NCI-H1436 (cell line): Measurements from ENCODE around the gene SORCS1.

Experiments
- DNase-seq: peaks from one replicate; lab custom pipeline; 2025; lab: John Stamatoyannopoulos, UW

The SORCS1 gene

GRCh38 chr10:106661133-106661766, 503.3 kb downstream of the SORCS1 start:
- DNase-seq: no peak

DNA sequence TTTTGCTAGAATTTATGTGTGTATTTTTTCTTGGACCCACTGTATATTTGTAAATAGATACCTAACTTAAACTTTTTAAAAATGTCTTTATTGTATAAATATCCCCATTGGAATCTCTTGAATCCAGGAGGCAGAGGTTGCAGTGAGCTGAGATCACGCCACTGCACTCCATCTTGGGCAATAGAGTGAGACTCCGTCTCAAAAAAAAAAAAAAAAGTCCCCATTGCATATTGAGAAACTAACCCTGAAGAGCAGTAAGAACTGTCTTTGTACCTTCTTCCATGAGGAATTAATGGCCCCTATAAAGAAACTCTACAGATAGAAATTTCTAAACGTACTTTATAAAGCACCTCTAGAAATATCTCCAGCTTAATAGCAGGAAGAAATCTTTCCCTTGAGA, 504.0 kb downstream of the SORCS1 start:
- DNase-seq: no peak

DNA sequence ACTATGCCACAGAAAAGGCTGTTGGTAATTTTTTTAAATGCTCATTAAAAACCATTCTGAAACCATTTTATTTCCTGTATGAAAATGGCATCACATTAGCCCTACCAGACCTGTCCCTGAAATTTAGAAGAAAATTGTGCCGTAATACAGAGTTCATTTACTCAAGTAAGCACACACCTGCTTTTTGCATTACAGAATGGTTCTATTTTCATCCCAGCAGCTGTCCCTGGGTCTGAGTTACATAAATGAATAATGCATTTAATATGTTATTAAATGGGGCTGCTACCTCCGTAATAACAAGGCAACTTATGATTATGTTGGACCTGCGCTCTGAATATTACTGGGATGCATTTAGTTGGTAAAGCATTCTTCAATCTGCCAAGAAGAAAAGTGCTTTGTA, 508.9 kb downstream of the SORCS1 start:
- peak; percentile 70 for DNase-seq

GRCh38 chr10:106655165-106655564, 509.3 kb downstream of the SORCS1 start:
- DNase-seq: no peak

- peak; percentile 63 for DNase-seq
Observed at GRCh38 chr10:106652279-106652678, 512.2 kb downstream of the SORCS1 start.

GRCh38 chr10:106648534-106649481, 515.7 kb downstream of the SORCS1 start:
- DNase-seq: no peak

DNA sequence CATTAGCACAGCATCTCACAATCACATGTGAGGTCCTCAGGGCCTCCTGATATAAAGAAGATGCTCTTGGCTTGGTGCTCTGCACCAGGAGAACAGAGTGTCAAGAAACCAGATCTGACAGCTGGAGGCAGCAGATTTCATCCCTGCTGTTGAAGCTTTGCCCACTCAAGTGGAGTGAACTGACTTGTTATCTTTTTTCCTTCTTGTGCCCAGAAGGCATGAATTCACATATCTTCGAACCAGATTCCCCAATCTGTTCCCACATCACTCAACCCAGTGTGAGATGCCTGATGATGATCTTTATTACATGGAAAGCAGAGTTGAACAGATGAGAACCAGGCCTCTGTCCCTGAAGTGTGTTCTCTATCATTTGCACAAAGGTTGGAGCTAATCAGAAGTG, 521.0 kb downstream of the SORCS1 start:
- no peak for DNase-seq

- DNase-seq: no peak
Observed at GRCh38 chr10:106637873-106638272, 526.6 kb downstream of the SORCS1 start.

DNA sequence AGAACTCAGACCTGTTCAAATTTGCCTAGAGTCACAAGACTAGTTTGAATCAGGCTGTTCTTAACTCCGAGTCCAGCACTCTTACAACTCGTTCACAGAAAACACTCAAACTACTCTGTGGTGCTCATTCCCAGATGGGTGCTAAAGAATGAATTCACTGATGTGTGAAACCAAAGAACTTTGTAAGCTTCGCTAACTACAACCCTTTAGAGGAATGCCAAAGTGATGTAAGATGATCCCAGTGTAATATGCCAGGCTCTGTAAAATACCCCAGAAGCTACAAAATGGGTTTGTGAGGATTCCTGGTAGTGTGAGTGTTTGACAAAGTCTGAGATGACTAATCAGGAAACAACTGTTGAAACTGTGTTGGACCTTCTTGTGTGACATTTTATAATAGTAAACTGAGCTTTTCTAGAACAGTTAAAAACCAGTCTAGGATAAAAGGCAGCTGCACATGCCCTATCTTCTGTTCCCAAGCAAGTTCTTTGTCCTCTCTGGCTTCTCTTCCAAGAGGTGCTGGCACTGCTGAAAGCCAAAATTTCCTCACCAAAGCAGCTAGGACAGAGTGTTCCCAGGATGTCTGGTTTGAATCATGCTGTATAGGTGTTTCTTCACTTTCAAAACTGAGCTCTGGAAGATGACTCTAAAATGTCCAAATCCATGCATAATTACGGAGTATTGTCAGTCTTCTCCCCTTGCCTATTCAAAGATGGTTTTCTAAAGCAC, 527.6 kb downstream of the SORCS1 start:
- DNase-seq: no peak

DNA sequence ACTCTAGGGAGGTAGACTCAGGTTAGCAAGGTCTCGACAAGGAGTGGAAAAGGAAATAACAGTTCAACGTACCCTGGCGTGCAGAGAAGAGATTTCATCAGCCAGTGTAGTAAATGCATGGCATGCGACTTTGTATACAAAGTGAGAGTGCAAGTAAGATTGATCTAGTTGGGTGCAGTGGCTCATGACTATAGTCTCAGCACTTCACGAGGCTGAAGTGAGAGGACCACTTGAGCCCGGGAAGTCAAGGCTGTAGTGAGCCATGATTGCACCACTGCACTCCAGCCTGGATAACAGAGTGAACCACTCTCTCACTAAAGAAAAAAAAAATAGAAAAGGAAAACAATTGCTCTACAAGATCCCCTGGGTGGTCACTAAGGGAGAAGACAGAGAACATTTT, 528.6 kb downstream of the SORCS1 start:
- no peak for DNase-seq

- DNase-seq: no peak
Observed at GRCh38 chr10:106631016-106631702, 533.3 kb downstream of the SORCS1 start.

DNA sequence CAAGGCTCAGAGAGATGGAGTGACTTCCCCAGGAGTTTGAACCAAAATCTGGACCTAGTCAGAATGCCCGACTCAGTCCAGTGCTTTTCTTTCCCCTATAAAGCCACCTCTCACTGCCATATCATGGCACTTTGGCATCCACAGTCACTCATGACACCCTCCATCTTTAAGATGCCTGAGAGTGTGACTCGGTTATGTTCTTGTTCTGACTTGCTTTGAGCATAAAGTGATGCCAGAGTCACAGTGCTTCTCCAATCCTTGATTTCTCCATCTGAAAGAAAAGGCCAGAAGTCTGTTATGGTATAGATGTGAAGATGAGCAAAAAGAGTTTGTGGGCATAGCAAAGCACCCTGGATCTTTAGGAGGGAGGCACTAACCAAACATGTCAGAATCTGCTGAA, 538.1 kb downstream of the SORCS1 start:
- DNase-seq: no peak

DNA sequence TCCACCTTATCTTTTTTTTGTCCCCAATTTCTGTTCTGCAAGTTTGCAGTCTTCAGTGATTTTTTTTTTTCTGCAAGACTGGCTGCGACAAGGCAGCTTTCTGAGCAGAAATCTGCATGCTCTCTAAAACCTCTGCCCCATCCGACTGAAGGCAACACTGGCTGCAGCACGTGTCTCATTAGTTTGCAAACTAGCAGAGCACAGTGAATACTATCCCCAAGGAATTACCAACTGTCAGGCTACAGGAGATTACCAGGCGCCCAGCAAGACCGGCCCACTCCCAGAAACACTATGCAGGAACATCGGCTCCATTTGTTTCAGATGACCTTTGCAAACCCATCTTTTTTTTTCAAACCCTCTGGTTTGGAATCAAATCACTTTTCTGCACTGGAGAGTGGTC, 538.8 kb downstream of the SORCS1 start:
- DNase-seq: no peak

GRCh38 chr10:106619346-106619745, 545.2 kb downstream of the SORCS1 start:
- DNase-seq: no peak

- DNase-seq: no peak
Observed at GRCh38 chr10:106618646-106619045, 545.9 kb downstream of the SORCS1 start.

DNA sequence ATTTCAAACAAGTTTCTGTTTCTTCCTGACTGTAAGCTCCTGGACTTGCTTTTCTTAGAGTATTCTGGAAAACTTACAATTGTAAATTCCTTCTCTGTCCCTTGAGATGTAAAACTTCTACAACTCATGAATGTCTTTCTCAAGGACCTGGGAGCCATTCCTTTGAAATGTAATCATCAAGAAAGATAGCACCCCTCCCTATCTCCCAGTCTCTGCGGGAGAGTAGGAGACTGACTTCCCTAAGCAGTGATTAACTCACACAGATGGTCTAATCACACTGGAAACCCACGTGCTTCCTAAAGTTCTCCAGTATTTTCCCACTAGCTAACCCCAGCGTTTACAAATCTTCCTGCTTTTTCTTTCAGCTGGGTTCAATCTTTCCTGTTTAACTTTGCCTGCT, 549.4 kb downstream of the SORCS1 start:
- no peak for DNase-seq

- DNase-seq: no peak
Observed at GRCh38 chr10:106614293-106614692, 550.2 kb downstream of the SORCS1 start.

GRCh38 chr10:106612381-106612780, 552.1 kb downstream of the SORCS1 start:
- no peak for DNase-seq

GRCh38 chr10:106609470-106610266, 554.8 kb downstream of the SORCS1 start:
- no peak for DNase-seq

DNA sequence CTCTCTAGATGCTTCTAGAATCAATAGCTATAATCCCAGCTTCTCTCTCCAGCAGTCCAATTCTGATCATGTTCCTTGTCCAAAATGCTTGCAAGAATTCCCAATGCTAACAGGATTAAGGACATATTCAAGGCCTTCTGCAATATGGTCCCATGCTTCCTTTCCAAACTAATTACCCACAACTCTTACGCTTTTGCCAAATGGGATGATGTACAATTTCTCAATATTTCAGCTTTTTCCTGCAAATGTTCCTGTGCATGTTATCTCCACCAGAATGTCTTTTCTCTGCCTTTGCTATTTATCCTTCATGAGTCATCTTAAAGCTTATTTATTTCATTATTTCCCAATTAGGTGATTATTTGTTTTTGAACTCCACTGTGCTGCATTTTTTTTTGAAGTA, 556.4 kb downstream of the SORCS1 start:
- DNase-seq: no peak

DNA sequence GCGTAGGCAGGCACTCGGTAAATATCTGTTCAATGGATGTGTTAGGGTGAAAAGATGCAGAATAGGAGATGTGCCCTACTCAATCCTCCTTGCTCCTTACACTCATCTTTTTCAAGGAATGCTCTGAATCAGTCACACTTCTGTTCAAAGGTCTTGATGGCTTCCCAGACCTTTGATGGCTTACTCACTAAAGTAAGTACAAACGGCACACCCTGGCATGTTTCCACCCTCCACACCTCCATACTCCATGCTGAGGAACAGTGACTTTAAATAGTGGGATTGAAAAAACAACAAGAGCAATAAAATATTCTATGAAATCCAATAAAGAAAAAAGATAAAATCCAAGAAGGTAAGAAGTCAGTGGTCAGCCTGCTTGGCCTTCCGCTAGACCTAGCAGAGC, 569.2 kb downstream of the SORCS1 start:
- no peak for DNase-seq
